GM19324 (cell line): ENCODE data around the gene POU2F2.

Experiments
- ATAC-seq: cut with Tn5 transposase; IDR thresholded peaks from one replicate; pipeline ENCODE4 v1.9.1; 2021; ENCODE audit warnings: mild to moderate bottlenecking, moderate library complexity; ENCODE audit not compliant: unreplicated experiment, low FRiP score

The POU2F2 gene

DNA sequence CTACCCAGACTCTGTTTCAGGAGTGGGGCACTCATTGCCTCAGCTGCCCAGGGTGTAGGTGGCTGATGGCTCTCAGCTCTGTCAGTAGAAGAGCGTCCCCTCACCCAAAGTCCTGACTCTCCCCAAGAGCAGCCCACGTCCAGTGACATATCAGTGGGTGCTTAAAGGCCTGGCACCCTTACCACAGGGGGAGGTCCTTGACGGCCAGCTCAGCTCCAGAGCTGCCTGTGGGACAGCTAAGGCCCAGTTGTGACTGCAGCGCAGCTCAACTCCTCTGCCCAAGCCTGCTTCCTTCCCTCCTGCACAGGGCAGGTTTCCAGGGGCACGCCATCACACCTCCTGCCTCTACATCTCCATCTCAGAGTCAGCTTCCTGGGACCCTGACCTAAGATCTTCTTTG, 94.6 kb downstream of the POU2F2 start:
- no peak for ATAC-seq
